ENCODE results near the gene CMIP.

GRCh38 chr16:81586417-81586816, 141.8 kb downstream of the CMIP start:
- TF ChIP-seq GATA3 (IDR thresholded peaks at IDR 0.05; ENCODE audit: low read depth, low read length), result no peak
- TF ChIP-seq GATA2 (IDR thresholded peaks at IDR 0.05; ENCODE audit: low read depth, low read length), result no peak

Data from SH-SY5Y (cell line).